ENCODE data around the gene F5. TPM values are rescaled to one million over a fixed set of nuclear protein-coding genes. Genes with fewer than 3 reads are reported as not detected.

Gene F5
- total and polyA plus RNA-seq, 2 of the 13 experiments (the other 11 are each of a cell fraction or from before 2014, with no cell fraction given): 38.3 to 64.0 TPM

DNA sequence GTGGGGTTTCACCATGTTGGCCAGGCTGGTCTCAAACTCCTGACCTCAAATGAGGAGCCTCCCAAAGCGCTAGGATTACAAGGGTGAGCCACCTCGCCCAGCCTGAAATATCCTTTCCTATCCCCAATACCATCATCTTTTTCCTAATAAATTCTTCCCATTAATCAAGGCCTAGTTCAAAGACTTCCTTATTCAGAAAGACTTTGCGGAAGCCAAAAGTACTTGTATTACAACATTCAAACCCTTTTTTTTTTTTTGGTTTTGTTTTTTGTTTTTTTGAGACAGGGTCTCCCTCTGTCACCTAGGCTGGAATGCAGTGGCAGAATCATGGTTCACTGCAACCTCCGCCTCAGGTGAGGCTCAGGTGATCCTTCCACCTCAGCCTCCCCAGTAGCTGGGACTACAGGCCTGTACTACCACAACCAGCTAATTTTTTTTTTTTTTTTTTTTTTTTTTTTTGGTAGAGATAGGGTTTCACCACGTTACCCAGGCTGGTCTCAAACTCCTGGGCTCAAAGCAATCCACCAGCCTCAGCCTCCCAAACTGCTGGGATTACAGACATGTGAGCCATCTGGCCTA is 108.1 kb downstream of the F5 start (continued):
- TF ChIP-seq, protein P1, sequence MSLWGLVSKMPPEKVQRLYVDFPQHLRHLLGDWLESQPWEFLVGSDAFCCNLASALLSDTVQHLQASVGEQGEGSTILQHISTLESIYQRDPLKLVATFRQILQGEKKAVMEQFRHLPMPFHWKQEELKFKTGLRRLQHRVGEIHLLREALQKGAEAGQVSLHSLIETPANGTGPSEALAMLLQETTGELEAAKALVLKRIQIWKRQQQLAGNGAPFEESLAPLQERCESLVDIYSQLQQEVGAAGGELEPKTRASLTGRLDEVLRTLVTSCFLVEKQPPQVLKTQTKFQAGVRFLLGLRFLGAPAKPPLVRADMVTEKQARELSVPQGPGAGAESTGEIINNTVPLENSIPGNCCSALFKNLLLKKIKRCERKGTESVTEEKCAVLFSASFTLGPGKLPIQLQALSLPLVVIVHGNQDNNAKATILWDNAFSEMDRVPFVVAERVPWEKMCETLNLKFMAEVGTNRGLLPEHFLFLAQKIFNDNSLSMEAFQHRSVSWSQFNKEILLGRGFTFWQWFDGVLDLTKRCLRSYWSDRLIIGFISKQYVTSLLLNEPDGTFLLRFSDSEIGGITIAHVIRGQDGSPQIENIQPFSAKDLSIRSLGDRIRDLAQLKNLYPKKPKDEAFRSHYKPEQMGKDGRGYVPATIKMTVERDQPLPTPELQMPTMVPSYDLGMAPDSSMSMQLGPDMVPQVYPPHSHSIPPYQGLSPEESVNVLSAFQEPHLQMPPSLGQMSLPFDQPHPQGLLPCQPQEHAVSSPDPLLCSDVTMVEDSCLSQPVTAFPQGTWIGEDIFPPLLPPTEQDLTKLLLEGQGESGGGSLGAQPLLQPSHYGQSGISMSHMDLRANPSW (CRISPR knock-in tag; IDR thresholded peaks at IDR 0.05; ENCODE audit: borderline replicate concordance): no peak
- TF ChIP-seq, protein P2, sequence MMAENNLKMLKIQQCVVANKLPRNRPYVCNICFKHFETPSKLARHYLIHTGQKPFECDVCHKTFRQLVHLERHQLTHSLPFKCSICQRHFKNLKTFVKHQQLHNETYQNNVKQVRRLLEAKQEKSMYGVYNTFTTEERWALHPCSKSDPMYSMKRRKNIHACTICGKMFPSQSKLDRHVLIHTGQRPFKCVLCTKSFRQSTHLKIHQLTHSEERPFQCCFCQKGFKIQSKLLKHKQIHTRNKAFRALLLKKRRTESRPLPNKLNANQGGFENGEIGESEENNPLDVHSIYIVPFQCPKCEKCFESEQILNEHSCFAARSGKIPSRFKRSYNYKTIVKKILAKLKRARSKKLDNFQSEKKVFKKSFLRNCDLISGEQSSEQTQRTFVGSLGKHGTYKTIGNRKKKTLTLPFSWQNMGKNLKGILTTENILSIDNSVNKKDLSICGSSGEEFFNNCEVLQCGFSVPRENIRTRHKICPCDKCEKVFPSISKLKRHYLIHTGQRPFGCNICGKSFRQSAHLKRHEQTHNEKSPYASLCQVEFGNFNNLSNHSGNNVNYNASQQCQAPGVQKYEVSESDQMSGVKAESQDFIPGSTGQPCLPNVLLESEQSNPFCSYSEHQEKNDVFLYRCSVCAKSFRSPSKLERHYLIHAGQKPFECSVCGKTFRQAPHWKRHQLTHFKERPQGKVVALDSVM (CRISPR knock-in tag; IDR thresholded peaks at IDR 0.05): no peak
- TF ChIP-seq ATM (IDR thresholded peaks at IDR 0.05; ENCODE audit: borderline replicate concordance) (no peak), DPF2 (CRISPR knock-in tag; IDR thresholded peaks at IDR 0.05; ENCODE audit: borderline replicate concordance, low read depth) (no peak), XRCC5 (optimal IDR thresholded peaks at IDR 0.05; ENCODE audit: low read length) (no peak), MEIS2 (CRISPR knock-in tag; IDR thresholded peaks at IDR 0.05) (no peak), SAFB2 (CRISPR knock-in tag; IDR thresholded peaks at IDR 0.05; ENCODE audit: borderline replicate concordance, low read depth) (no peak), KDM3A (CRISPR knock-in tag; IDR thresholded peaks at IDR 0.05; ENCODE audit: low read depth) (no peak), ZNF343 (CRISPR knock-in tag; IDR thresholded peaks at IDR 0.05) (no peak), ATAD3A (CRISPR knock-in tag; IDR thresholded peaks at IDR 0.05) (no peak), KDM5A (IDR thresholded peaks at IDR 0.05; ENCODE audit: borderline replicate concordance, low read length) (no peak)

All from HepG2 (cell line).